GM21737 (cell line): Measurements from ENCODE around the gene UTP4.
"Not testable (repeated sequence)": the region's sequence is repeated elsewhere in the genome, so short reads cannot be mapped to it uniquely, and the experiment has no call there.

Experiments used
- ATAC-seq: cut with Tn5 transposase; IDR thresholded peaks from one replicate; pipeline ENCODE4 v1.9.1; 2021; ENCODE audit warnings: mild to moderate bottlenecking, moderate library complexity; ENCODE audit not compliant: unreplicated experiment

UTP4 gene

DNA sequence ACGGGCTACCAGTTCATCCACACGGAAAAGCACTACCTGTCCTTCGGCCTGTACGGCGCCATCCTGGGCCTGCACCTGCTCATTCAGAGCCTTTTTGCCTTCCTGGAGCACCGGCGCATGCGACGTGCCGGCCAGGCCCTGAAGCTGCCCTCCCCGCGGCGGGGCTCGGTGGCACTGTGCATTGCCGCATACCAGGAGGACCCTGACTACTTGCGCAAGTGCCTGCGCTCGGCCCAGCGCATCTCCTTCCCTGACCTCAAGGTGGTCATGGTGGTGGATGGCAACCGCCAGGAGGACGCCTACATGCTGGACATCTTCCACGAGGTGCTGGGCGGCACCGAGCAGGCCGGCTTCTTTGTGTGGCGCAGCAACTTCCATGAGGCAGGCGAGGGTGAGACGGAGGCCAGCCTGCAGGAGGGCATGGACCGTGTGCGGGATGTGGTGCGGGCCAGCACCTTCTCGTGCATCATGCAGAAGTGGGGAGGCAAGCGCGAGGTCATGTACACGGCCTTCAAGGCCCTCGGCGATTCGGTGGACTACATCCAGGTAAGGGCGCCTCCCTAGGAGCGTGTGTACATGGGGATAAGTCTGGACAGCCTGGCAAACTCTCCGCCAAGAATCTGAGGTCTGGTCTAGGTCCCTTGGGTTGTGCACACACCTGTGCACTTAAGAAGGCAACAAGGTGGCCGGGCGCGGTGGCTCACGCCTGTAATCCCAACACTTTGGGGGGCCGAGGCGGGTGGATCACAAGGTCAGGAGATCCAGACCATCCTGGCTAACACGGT, 22.8 kb upstream of the UTP4 start:
- no peak for ATAC-seq

DNA sequence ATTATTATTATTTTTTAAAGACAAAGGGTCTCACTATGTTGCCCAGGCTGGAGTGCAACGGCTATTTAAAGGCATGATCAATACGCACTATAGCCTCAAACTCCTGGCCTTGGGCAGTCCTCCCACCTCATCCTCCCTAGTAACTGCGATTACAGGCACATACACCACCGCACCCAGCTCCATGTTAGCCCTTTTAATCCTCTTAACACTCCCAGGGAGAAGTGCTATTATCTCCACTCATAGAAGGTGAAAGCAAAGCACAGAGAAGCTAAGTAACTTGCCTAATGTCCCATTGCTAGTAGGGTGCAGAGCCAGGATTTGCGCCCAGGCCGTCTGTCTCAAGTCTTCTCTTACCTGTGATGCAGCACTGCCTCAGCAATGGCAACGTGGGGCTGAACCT, 22.0 kb upstream of the UTP4 start:
- ATAC-seq, result no peak

DNA sequence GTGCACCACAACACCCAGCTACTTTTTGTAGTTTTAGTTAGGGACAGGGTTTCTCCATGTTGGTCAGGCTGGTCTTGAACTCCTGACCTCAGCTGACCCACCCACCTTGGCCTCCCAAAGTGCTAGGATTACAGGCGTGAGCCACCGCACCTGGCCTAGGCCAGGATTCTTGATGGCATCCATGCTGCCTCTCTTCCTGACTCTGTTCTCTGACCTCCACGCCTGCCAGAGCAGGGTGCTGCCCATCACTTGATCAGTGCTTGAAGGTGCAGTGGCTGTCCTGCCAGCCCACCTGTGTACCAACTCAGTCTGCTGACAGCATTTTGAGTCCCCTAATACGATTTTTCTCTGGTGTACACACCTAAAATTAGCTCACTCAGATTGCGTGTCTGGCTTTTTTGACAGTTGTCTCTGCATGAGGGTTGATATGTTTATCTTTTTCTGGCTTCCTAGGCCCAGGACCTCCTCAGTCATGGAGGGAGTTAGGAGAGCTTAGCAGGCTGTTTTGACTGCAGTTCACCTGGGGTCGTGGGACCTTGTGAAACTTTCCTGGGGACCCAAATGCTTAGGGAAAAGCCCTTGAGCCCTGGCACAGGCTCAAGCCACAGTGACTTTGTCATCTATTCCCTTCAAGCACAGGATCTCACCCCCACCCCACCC, 21.1 kb upstream of the UTP4 start:
- no peak for ATAC-seq

DNA sequence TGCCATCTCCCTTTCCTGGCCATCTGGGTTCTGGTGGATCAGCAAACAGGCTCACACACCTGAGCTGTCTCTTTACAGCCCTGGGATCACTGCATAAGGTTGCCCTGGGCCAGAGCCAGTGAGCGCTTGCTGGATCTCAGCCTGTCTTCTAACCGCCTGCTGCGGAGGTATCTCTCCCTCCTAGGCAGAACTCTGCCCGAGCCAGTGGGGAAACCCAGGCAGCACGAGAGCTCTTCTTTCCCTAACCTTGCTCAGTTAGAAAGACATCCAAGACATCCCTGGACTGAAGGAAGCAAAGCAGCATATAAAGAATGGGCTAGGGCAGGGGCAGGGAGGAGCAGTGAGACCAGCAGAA, 20.6 kb upstream of the UTP4 start:
- ATAC-seq, result no peak

DNA sequence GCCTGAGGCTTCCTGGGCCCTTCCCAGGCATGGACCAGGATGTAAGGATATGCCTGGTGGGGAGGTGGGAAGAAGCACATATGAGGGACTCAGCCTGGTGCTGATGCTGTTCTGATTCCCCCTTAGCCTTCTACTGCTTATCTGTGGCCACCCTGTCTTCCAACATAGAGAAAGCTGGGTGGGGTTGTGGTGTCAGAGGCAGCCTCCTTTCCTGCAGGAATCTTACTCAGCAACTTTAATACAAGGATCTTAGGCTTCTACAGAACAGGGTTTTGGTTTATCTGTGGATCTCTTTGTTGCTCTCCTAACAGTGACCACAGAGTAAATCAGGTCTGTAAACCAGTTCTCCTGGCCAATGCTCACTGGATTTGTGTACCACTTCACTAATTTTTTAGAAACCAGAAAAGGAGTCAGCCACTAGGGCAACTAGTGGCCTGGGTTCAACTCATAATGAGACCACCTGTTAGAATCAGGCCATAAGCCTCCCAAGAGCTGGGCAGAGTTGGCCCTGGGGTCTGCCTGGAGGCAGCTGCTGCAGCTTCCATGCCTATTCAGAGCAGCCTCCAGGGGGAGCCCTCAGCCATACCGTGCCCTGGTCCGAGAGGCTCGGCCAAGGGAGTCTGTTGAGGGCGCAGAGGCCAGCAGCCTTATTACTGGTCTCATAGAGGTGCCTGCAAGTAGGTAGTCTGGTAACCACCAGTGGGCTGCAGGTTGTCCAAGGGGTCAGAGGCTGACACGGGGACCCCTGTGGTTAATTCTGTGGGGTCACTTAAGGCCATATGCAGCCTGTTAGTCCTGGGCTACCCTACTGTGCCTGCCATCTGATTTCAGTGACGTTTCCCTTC, 19.9 kb upstream of the UTP4 start:
- ATAC-seq, result no peak

DNA sequence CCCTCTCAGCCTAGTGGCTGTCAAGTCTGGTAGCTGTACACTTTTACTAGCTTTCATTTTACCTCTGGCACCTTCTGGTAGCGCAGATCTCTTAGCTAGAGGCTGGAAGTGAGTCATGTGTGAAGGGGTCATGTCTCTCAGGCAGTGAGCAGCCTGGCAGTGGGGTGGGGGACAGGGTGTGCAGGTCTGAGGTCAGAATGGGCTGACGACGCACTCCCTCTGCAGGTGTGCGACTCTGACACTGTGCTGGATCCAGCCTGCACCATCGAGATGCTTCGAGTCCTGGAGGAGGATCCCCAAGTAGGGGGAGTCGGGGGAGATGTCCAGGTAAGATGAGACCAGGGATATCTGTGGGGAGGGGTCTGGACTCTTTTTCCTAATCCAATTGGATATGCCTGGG, 19.2 kb upstream of the UTP4 start:
- no peak for ATAC-seq

DNA sequence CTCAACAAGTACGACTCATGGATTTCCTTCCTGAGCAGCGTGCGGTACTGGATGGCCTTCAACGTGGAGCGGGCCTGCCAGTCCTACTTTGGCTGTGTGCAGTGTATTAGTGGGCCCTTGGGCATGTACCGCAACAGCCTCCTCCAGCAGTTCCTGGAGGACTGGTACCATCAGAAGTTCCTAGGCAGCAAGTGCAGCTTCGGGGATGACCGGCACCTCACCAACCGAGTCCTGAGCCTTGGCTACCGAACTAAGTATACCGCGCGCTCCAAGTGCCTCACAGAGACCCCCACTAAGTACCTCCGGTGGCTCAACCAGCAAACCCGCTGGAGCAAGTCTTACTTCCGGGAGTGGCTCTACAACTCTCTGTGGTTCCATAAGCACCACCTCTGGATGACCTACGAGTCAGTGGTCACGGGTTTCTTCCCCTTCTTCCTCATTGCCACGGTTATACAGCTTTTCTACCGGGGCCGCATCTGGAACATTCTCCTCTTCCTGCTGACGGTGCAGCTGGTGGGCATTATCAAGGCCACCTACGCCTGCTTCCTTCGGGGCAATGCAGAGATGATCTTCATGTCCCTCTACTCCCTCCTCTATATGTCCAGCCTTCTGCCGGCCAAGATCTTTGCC, 18.0 kb upstream of the UTP4 start:
- no peak for ATAC-seq

DNA sequence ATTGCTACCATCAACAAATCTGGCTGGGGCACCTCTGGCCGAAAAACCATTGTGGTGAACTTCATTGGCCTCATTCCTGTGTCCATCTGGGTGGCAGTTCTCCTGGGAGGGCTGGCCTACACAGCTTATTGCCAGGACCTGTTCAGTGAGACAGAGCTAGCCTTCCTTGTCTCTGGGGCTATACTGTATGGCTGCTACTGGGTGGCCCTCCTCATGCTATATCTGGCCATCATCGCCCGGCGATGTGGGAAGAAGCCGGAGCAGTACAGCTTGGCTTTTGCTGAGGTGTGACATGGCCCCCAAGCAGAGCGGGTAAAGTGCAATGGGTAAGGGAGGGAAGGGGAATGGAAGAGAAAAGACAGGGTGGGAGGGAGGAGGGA, 17.5 kb upstream of the UTP4 start:
- no peak for ATAC-seq

DNA sequence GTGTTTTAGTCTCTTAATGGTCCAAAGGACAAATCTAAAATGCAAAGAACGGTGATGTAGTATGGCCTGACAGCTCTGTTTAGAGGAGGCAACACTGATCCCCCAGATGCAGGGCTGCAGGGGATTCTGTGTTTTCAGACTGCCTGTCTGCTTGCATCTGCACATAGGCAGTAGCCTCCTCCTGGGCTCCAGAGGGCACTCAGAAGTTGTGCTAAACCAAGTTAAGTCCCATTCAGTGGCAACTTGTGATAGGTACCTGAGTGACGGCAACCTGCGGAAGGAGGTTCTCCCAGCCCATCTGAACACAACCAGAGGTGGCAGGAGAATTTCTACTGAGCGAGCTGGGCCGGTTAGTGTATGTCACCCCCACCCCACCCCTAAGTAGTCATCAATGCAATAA, 17.1 kb upstream of the UTP4 start:
- no peak for ATAC-seq

DNA sequence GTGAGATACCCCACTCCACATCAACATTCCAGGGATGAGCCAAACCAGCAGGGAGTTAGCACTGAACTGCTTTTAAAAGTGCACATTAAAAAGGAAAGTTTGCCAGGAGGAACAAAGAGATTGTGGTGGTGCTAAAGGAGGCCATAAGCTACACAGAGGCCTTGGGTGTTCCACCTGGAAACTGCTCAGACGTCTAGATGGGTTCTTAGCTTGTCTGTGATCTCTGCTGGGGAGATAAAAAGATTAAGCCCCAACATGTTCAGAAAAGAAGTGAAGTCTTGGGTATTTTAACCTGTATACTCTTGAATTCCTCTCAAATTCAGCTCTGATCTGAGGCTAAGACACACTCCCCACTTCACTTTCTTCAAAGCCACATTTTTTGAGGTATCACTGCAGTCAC, 16.6 kb upstream of the UTP4 start:
- ATAC-seq, result no peak

DNA sequence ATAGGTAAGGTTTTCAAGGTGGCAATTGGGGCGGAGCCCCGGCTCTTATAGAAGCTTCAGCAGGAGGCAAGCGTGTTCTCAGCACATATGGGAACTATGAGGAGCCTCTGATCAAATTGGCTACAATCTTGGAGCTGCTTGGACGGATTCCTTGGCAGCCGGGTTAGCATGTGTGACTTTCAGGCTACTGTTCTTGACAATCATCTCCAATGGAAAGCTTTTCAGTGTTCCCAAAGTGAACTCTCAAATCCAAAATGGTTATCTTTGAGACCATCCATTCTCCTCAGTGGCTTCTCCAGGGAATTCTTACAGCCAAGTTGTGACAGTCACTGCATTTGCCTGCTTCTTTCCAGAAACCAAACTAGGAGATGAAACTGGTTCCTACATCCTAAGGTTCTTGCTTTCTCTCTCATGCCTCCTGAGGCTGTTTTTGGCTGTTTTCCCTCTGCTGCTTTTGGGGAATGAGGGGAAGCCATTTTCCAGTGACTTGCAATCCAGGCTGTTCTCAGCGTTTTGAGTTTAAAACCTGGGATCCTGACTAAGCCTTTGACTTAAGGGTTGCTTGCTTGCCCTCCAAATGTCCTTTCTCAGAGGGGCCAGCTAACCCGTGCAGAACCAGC, 16.1 kb upstream of the UTP4 start:
- ATAC-seq, result no peak

DNA sequence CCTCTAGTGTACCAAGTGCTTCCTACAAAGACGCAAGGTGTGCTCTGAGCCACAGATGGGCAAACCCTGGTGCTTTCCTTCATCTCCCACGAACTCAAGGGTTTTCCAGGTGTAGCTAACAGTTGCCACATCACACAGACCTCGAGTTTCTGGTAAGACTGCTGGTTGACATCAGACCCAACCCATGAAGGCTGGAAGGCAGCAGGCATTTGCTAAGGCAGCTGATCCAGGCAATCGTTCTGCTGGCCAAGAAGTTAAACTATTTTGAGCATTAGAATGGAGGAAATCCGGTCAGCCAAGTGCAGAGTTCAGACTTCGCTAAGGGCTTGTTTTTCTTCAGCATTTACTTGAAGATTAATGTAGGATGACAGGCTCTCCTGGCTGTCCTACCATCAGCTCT, 15.5 kb upstream of the UTP4 start:
- no peak for ATAC-seq

DNA sequence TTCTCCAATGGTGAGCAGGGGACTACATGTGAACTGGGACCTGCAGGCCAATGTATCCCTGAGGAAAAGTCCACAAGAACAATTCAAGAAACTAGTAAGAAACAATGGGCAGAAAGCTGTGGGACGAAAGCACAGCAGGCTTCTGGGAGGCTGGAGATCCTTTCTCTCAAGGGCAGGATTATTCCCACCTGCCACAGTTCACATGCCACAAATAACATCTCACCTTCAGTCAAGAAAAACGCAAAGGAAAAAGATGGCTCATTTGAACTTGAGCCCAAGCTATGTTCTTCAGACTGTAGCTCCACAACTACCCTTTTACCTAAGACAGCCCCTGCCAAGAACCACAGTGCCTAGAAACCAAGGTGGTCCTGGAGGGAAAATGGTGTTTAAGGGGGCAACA, 14.0 kb upstream of the UTP4 start:
- ATAC-seq, result no peak

DNA sequence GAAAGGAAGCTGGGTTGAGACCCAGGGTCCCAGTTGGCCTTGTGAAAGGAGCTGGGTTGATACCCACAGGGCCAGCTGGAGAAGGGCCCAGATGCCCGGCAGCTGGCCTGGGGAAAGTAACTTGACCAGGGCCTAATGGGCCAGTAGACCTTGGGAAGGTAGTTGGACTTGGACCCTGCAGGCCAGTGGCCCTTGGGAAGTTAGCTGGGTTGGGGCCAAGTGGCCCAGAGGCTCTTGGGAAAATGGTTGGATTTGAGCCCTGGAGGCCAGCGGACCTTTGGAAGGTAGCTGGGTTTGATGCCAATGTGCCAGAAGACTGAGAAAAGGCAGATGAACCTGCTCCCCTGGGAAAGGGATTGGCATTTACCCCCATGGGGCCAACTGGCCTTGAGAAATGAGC, 13.5 kb upstream of the UTP4 start:
- ATAC-seq, result no peak

DNA sequence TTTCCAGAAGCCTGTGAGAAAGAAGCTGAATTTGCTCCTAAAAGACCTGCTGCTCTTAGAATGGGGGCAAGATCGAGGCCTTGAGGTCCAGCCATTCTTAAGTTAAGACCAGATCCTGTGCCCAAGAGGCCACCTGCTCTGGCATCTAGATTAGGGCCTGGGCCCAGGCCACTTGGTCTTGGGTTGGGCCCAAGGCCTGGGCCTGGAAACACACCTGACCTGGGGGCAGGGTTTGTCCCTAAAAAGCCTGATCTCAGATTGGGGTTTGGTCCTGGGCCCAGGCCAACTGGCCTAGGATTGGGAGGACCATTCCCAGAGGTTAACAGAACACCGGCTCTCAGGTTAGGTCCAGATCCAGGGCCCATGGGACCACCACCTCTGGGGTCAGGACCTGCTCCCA, 12.9 kb upstream of the UTP4 start:
- ATAC-seq, result no peak

DNA sequence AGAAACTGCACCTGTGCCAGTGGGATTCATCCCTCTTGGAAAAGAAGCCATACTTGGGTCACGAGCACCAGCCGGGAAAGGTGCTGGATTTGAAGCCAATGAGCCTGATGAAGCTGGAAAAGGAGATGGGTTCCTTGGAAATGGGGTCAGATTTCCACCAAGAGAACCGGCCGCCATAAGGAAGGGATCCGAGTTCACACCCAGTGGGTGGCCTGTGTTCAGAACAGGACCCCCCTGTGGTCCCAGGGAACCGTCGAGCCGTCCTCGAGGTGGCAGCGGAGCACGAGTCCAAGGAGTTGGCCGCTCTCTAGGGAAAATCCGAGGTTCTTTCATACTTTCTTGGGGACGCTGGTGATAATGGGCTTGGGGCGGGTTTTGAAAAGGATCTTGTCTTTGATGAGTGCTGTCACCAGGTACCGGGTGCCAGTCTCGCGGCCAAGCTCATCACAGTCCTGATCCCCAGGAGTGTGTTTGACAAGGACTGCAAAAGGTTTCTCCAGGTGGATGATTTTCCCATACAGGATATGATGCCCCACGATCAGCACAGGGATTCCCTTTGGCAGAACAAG, 12.3 kb upstream of the UTP4 start:
- no peak for ATAC-seq

DNA sequence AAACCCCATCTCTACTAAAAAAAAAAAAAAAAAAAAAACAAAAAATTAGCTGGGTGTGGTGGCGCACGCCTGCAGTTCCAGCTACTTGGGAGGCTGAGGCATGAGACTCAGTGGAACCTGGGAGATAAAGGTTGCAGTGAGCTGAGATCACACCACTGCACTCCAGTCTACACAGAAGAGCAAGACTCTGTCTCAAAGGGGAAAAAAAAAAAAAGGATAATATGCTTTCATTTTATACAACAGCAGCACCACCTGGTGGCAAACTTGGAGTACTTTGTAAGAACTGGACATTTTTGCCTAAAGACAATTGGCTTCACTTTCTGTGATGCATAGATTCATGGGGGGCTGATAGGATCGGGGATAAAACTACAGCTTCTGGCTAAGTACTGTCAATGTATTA, 8.5 kb upstream of the UTP4 start:
- ATAC-seq, result no peak

DNA sequence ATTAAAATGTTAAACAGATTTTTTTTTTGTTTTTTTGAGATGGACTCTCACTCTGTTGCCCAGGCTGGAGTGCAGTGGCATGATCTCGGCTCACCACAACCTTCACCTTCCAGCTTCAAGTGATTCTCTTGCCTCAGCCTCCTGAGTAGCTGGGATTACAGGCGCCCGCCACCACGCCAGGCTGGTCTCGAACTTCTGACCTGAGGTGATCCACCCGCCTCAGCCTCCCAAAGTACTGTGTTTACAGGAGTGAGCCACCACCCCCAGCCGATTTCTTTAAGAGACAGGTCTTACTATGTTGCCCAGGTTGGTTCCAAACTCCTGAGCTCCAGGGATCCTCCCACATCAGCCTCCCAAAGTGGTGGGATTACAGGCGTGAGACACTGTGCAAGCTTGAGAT, 8.0 kb upstream of the UTP4 start:
- ATAC-seq, result not testable (repeated sequence)

DNA sequence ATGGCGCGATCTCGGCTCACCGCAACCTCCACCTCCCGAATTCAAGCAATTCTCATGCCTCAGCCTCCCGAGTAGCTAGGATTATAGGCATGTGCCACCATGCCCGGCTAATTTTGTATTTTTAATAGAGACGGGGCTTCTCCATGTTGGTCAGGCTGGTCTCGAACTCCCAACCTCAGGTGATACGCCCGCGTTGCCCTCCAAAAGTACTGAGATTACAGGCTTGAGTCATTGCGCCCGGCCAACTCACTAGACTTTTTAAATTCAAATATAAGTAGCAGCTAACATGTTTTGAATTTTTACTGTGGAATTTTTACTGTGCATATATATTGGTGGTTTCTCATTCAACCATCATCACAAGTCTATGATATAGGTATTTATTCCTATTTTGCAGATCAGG, 7.5 kb upstream of the UTP4 start:
- not testable (repeated sequence) for ATAC-seq

DNA sequence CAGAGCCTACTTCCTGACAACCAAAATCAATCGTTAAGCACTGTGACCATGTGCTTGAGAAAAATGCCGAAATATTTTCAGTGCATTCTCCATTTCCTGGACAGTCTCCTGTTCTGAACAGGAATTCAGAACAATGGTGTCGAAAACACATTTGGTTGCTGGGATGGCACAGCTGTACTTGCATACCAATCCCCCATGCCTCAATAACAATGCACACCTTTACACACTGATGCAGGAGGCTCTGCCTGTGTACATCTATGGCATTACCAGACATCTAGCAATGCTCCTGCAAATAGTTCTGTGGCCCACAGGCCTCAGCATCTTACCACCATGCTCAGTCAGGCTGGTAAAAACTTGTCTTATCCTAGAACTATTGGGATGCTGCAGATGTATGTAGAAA, 6.2 kb upstream of the UTP4 start:
- no peak for ATAC-seq

DNA sequence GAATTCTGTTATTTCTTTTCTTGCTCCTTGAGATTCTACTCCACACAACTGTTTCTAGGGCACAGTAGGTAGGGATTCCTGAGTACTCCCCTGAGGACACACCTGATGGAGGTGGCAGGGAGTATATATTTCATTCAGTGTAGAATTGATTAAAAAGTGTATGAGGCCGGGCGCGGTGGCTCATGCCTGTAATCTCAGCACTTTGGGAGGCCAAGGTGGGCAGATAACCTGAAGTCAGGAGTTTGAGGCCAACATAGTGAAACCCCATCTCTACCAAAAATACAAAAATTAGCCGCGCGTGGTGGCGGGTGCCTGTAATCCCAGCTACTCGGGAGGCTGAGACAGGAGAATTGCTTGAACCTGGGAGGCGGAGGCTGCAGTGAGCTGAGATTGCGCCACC, 5.6 kb upstream of the UTP4 start:
- ATAC-seq, result not testable (repeated sequence)
